GM12878 (cell line): Measurements from ENCODE around the gene TLK2.

Source experiments
- BRCA1 ChIP-seq: IDR thresholded peaks from 2 replicates; pipeline ENCODE4 v1.6.1; 2011; ENCODE audit warnings: low read depth, low read length, improper control_type of control experiment
- EGR1 ChIP-seq, 2 experiments: IDR thresholded peaks; 1 replicate in 1 of 2; 2 replicates in 1 of 2; pipeline ENCODE4 v1.6.1; 2011 to 2012; ENCODE audit warnings: low read depth in 2 of 2, low read length in 2 of 2, borderline replicate concordance in 1 of 2, mild to moderate bottlenecking in 1 of 2, moderate library complexity in 1 of 2
- EZH2 ChIP-seq: IDR thresholded peaks from 2 replicates; pipeline ENCODE4 v1.6.1; 2012; ENCODE audit warnings: low read depth, mild to moderate bottlenecking, control low read depth, inconsistent platforms, low read length, borderline replicate concordance; ENCODE audit not compliant: control insufficient read depth
- JUND ChIP-seq: IDR thresholded peaks from 2 replicates; pipeline ENCODE4 v1.6.1; 2012; ENCODE audit warnings: low read depth, mild to moderate bottlenecking, low read length, improper control_type of control experiment, moderate library complexity
- KAT2A ChIP-seq: conservative IDR thresholded peaks from 2 replicates; pipeline ENCODE4 v1.6.1; 2011; ENCODE audit warnings: low read depth, low read length; ENCODE audit not compliant: control insufficient read depth
- NRF1 ChIP-seq: conservative IDR thresholded peaks from 2 replicates; pipeline ENCODE4 v1.6.1; 2011; ENCODE audit warnings: mild to moderate bottlenecking, low read depth, low read length, improper control_type of control experiment
- POLR2A ChIP-seq: IDR thresholded peaks from 2 replicates; pipeline ENCODE4 v1.6.1; 2011; ENCODE audit warnings: low read depth, mild to moderate bottlenecking, low read length
- RAD21 ChIP-seq: IDR thresholded peaks from 2 replicates; pipeline ENCODE4 v1.6.1; 2011; ENCODE audit warnings: mild to moderate bottlenecking, low read depth, low read length, moderate library complexity; ENCODE audit not compliant: insufficient read depth
- SMAD5 ChIP-seq: IDR thresholded peaks from 2 replicates; pipeline ENCODE4 v1.6.1; 2016; ENCODE audit warnings: antibody characterized with exemption, low read depth
- YBX1 ChIP-seq: fragments of 450-650 bp; IDR thresholded peaks from 2 replicates; pipeline ENCODE4 v1.6.1; 2016; ENCODE audit warnings: antibody characterized with exemption
- ZNF274 ChIP-seq: IDR thresholded peaks from one replicate; pipeline ENCODE4 v1.8.0; 2011; ENCODE audit not compliant: insufficient read length, insufficient read depth
- TF ChIP-seq, protein P1 (sequence below), 3 experiments: IDR thresholded peaks in 2 of 3; conservative IDR thresholded peaks in 1 of 3; 2 replicates each; pipeline ENCODE4 v1.5.1; 2011; ENCODE audit warnings: low read depth in 3 of 3, low read length in 3 of 3, mild to moderate bottlenecking in 3 of 3, control low read depth in 2 of 3, moderate library complexity in 2 of 3, inconsistent platforms in 1 of 3, mixed read lengths in 1 of 3; ENCODE audit not compliant: control insufficient read depth in 2 of 3, insufficient read depth in 1 of 3; ENCODE audit errors: extremely low read depth in 1 of 3
- TF ChIP-seq, protein P2 (sequence below): IDR thresholded peaks from 2 replicates; pipeline ENCODE4 v1.6.1; 2012; ENCODE audit warnings: low read depth, low read length, improper control_type of control experiment

GRCh38 chr17:62565817-62566216 is 87.2 kb downstream of the TLK2 start:
- TF ChIP-seq, protein P1, sequence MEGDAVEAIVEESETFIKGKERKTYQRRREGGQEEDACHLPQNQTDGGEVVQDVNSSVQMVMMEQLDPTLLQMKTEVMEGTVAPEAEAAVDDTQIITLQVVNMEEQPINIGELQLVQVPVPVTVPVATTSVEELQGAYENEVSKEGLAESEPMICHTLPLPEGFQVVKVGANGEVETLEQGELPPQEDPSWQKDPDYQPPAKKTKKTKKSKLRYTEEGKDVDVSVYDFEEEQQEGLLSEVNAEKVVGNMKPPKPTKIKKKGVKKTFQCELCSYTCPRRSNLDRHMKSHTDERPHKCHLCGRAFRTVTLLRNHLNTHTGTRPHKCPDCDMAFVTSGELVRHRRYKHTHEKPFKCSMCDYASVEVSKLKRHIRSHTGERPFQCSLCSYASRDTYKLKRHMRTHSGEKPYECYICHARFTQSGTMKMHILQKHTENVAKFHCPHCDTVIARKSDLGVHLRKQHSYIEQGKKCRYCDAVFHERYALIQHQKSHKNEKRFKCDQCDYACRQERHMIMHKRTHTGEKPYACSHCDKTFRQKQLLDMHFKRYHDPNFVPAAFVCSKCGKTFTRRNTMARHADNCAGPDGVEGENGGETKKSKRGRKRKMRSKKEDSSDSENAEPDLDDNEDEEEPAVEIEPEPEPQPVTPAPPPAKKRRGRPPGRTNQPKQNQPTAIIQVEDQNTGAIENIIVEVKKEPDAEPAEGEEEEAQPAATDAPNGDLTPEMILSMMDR (IDR thresholded peaks at IDR 0.05 in 2 of 3, conservative IDR thresholded peaks at IDR 0.05 in 1 of 3; ENCODE audit: control insufficient read depth in 2 of 3, extremely low read depth in 1 of 3, insufficient read depth in 1 of 3, low read depth in 3 of 3, low read length in 3 of 3): no peak
- TF ChIP-seq EZH2: no peak
- TF ChIP-seq, protein P2, sequence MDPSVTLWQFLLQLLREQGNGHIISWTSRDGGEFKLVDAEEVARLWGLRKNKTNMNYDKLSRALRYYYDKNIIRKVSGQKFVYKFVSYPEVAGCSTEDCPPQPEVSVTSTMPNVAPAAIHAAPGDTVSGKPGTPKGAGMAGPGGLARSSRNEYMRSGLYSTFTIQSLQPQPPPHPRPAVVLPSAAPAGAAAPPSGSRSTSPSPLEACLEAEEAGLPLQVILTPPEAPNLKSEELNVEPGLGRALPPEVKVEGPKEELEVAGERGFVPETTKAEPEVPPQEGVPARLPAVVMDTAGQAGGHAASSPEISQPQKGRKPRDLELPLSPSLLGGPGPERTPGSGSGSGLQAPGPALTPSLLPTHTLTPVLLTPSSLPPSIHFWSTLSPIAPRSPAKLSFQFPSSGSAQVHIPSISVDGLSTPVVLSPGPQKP: no peak
- TF ChIP-seq RAD21: no peak
- no peak for TF ChIP-seq YBX1
- TF ChIP-seq ZNF274: no peak
- no peak for TF ChIP-seq KAT2A
- TF ChIP-seq SMAD5: no peak
- no peak for TF ChIP-seq NRF1
- no peak for TF ChIP-seq BRCA1
- TF ChIP-seq JUND: no peak
- no peak for TF ChIP-seq EGR1 (IDR thresholded peaks at IDR 0.05; ENCODE audit: borderline replicate concordance in 1 of 2, low read depth in 2 of 2, low read length in 2 of 2)
- TF ChIP-seq POLR2A: no peak
